GM12891 (cell line): Measurements from ENCODE around the gene HOXB9.

Experiments
- PAX5 ChIP-seq: IDR thresholded peaks from 2 replicates; pipeline ENCODE4 v1.6.1; 2011; ENCODE audit warnings: low read length, moderate library complexity, mild to moderate bottlenecking; ENCODE audit not compliant: insufficient read depth, severe bottlenecking
- POLR2A ChIP-seq: IDR thresholded peaks from 2 replicates; pipeline ENCODE4 v1.6.1; 2011; ENCODE audit warnings: low read depth, low read length, control low read depth
- POLR2AphosphoS5 ChIP-seq: IDR thresholded peaks from 2 replicates; pipeline ENCODE4 v1.6.1; 2011; ENCODE audit warnings: low read depth, low read length, control low read depth
- POU2F2 ChIP-seq: IDR thresholded peaks from 2 replicates; pipeline ENCODE4 v1.6.1; 2011; ENCODE audit warnings: low read depth, mild to moderate bottlenecking, control low read depth, low read length, moderate library complexity
- SPI1 ChIP-seq: IDR thresholded peaks from 2 replicates; pipeline ENCODE4 v1.6.1; 2011; ENCODE audit warnings: low read depth, low read length, control low read depth
- TAF1 ChIP-seq: IDR thresholded peaks from 2 replicates; pipeline ENCODE4 v1.6.1; 2011; ENCODE audit warnings: low read depth, low read length, control low read depth

DNA sequence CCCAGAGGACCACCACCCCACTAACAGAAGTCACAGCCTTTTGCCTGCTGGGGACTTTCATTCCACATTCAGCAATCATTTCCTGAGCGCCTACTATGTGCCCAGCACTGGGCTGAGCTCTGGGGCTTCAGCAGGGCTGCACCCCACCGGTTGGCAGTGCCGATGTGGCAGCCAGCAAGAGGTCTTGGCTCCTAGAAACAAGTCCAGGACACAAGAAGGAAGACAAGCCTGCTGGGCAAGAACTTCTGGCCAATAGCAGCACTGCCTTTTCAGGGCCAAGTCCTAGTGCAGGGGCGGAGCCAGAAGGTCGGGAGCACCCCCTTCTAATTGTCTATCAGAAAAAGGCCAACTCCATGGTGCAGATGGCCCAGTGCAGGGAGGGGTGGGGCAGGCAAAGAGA, 13.0 kb upstream of the HOXB9 start:
- TF ChIP-seq POLR2A (no peak), PAX5 (no peak), POLR2AphosphoS5 (no peak), SPI1 (no peak), POU2F2 (no peak), TAF1 (no peak)
